B cell (primary cell): ENCODE results near the gene CLEC1B. TPM values are rescaled to one million over a fixed set of nuclear protein-coding genes. Genes with fewer than 3 reads are reported as not detected.

Source experiments
- ATAC-seq: fragments of 200-7000 bp; cut with Tn5 transposase; one replicate; pipeline ENCODE4 v1.10.0; 2021; ENCODE audit warnings: low read depth, mild to moderate bottlenecking, moderate number of reproducible peaks, moderate library complexity
- CTCF ChIA-PET: fragments of 350-600 bp; sonication (Branson Sonifier 250); formaldehyde crosslinking; loops from one replicate; lab custom pipeline; 2021; ENCODE audit warnings: antibody characterized with exemption, inconsistent platforms; lab: Charles Lee
- POLR2A ChIA-PET: fragments of 350-600 bp; sonication (Branson Sonifier 250); formaldehyde crosslinking; loops from one replicate; lab custom pipeline; 2021; ENCODE audit warnings: antibody characterized with exemption; lab: Charles Lee
- DNase-seq: peaks from one replicate; pipeline ENCODE4 v3.0.0; 2013
- H2AFZ ChIP-seq: 2 replicates; pipeline ENCODE4 v1.6.1; 2012; ENCODE audit warnings: mild to moderate bottlenecking, low read depth, low read length; ENCODE audit not compliant: insufficient read depth, poor library complexity, severe bottlenecking
- H3K27ac ChIP-seq, 2 donors: 1 replicate in 1 of 2; 2 replicates in 1 of 2; pipeline ENCODE4 v1.5.1; 2012 to 2013; ENCODE audit warnings: low read length in 2 of 2, mild to moderate bottlenecking in 2 of 2, moderate library complexity in 1 of 2
- H3K27me3 ChIP-seq, 4 experiments: fragments of 200-600 bp in 1 of 4; sonication (generic) in 1 of 4; replicated peaks in 1 of 4; 1 replicate in 2 of 4; 2 replicates in 2 of 4; pipeline versions ENCODE4 v1.6.1 to v1.7.0; 2013 to 2016; ENCODE audit warnings: low read length in 3 of 4, mild to moderate bottlenecking in 2 of 4, mixed read lengths in 1 of 4, moderate library complexity in 1 of 4; ENCODE audit not compliant: insufficient read depth in 4 of 4, control insufficient read depth in 3 of 4; ENCODE audit errors: control extremely low read depth in 1 of 4
- H3K36me3 ChIP-seq, 2 experiments: replicated peaks in 1 of 2; 1 replicate in 1 of 2; 2 replicates in 1 of 2; pipeline versions ENCODE4 v1.6.1 to v1.7.1; 2013; ENCODE audit warnings: low read length in 1 of 2; ENCODE audit not compliant: insufficient read depth in 2 of 2, control insufficient read depth in 1 of 2; ENCODE audit errors: control extremely low read depth in 1 of 2, extremely low read depth in 1 of 2
- H3K4me1 ChIP-seq, 2 donors: fragments of 200-600 bp in 1 of 2; sonication (generic) in 1 of 2; 1 replicate in 1 of 2; 2 replicates in 1 of 2; pipeline versions ENCODE4 v1.5.1 to v1.6.1; 2013 to 2017; ENCODE audit warnings: low read length in 2 of 2; ENCODE audit not compliant: control insufficient read depth in 2 of 2, insufficient read depth in 2 of 2
- H3K4me2 ChIP-seq: replicated peaks from 2 replicates; pipeline ENCODE3; 2012; ENCODE audit warnings: mild to moderate bottlenecking, low read depth, low read length; ENCODE audit not compliant: poor library complexity, severe bottlenecking
- H3K4me3 ChIP-seq, 5 experiments: fragments of 200-600 bp in 1 of 5; sonication (generic) in 1 of 5; 1 replicate in 3 of 5; 2 replicates in 2 of 5; pipeline versions ENCODE4 v1.5.1 to v1.7.0; 2011 to 2016; ENCODE audit warnings: low read length in 4 of 5, mild to moderate bottlenecking in 4 of 5, low read depth in 2 of 5, control low read depth in 1 of 5, moderate library complexity in 1 of 5; ENCODE audit not compliant: insufficient read depth in 1 of 5; ENCODE audit errors: control extremely low read depth in 1 of 5, extremely low read depth in 1 of 5
- H3K79me2 ChIP-seq: fragments of 200-600 bp; sonication (generic); one replicate; pipeline ENCODE4 v1.6.0; 2016; ENCODE audit warnings: low read length; ENCODE audit not compliant: control insufficient read depth, insufficient read depth
- H3K9ac ChIP-seq: fragments of 200-600 bp; sonication (generic); 2 replicates; pipeline ENCODE4 v1.6.1; 2017; ENCODE audit warnings: mild to moderate bottlenecking, low read length, moderate library complexity
- H3K9me3 ChIP-seq, 3 donors: one replicate each; pipeline versions ENCODE4 v1.6.1 to v1.7.1; 2013; ENCODE audit warnings: low read length in 2 of 3; ENCODE audit not compliant: control insufficient read depth in 2 of 3, insufficient read depth in 1 of 3; ENCODE audit errors: control extremely low read depth in 1 of 3
- H4K20me1 ChIP-seq: 2 replicates; pipeline ENCODE4 v1.6.0; 2012; ENCODE audit warnings: mild to moderate bottlenecking, low read length; ENCODE audit not compliant: insufficient read depth, control insufficient read depth, poor library complexity, severe bottlenecking
- H3K27ac Mint-ChIP-seq: one replicate; pipeline ENCODE4 v1.8.0; 2021; ENCODE audit warnings: mixed read lengths
- H3K27me3 Mint-ChIP-seq: one replicate; pipeline ENCODE4 v1.8.0; 2021; ENCODE audit warnings: mixed read lengths
- H3K4me1 Mint-ChIP-seq: one replicate; pipeline ENCODE4 v1.8.0; 2021; ENCODE audit warnings: mixed read lengths
- H3K4me3 Mint-ChIP-seq: one replicate; pipeline ENCODE4 v1.8.0; 2021; ENCODE audit warnings: mixed read lengths
- H3K9me3 Mint-ChIP-seq: one replicate; pipeline ENCODE4 v1.8.0; 2022; ENCODE audit warnings: mixed read lengths; ENCODE audit not compliant: insufficient read depth
- EZH2 ChIP-seq: IDR thresholded peaks from 2 replicates; pipeline ENCODE4 v1.6.1; 2012; ENCODE audit warnings: borderline replicate concordance, low read depth, mild to moderate bottlenecking, moderate library complexity, low read length; ENCODE audit not compliant: insufficient read depth, poor library complexity, severe bottlenecking
- WGBS: methylation state at CpG from one replicate; pipeline ENCODE4 v1.1.5; 2013; ENCODE audit warnings: missing lambda C conversion rate; ENCODE audit not compliant: insufficient coverage; 5-methylcytosine and 5-hydroxymethylcytosine counted together
- intact Hi-C: fragments of 100-400 bp; cut with micrococcal nuclease; formaldehyde crosslinking; loops from one replicate; pipeline ENCODE4 v1.10.0; 2022
- polyA plus RNA-seq: library from polyadenylated mRNA; depleted of rRNA; stranded (reverse); fragments of >200 nt; gene quantifications from 2 replicates; pipeline ENCODE4 v1.2.3, GENCODE V29; 2012
- total RNA-seq, 2 donors: library from RNA; stranded (reverse); fragments of 120-200 nt in 1 of 2; gene quantifications; 1 replicate in 1 of 2; 2 replicates in 1 of 2; pipeline versions ENCODE4 v1.2.3 to v1.2.4, GENCODE V29; 2013 to 2022
- TF ChIP-seq, protein P1 (sequence below): fragments of 200-600 bp; IDR thresholded peaks from one replicate; pipeline ENCODE4 v1.8.0; 2022; ENCODE audit warnings: antibody characterized with exemption, mild to moderate bottlenecking

CLEC1B gene
- total and polyA plus RNA-seq, 2 donors (not counting 1 experiment from before 2014, with no cell fraction given) = not detected

DNA sequence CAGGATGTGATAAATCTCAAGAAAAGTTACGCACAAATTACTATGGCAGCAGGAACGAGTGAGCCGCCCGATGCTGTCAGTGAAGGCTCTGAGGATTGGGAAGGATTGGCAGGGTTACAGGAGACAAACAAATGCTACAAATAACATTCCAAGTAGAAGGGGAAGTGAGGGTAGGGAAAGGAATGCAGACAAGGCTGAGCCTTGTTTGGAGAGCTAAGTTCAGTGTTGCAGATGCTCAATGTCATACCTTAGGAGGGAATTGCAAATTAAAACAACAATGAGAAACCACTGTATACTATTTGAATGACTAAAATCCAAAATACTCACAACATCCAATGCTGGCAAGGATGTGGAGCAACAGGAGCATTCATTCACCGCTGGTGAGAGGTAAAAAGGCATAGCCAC, 32.9 kb upstream of the CLEC1B start:
- TF ChIP-seq EZH2 = no peak
- TF ChIP-seq, protein P1, sequence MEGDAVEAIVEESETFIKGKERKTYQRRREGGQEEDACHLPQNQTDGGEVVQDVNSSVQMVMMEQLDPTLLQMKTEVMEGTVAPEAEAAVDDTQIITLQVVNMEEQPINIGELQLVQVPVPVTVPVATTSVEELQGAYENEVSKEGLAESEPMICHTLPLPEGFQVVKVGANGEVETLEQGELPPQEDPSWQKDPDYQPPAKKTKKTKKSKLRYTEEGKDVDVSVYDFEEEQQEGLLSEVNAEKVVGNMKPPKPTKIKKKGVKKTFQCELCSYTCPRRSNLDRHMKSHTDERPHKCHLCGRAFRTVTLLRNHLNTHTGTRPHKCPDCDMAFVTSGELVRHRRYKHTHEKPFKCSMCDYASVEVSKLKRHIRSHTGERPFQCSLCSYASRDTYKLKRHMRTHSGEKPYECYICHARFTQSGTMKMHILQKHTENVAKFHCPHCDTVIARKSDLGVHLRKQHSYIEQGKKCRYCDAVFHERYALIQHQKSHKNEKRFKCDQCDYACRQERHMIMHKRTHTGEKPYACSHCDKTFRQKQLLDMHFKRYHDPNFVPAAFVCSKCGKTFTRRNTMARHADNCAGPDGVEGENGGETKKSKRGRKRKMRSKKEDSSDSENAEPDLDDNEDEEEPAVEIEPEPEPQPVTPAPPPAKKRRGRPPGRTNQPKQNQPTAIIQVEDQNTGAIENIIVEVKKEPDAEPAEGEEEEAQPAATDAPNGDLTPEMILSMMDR = no peak
- no peaks in the 10 kb centered on the region for H3K4me1 Mint-ChIP-seq
- H4K20me1 ChIP-seq = no peaks in the 10 kb centered on the region
- H3K4me2 ChIP-seq = no peak overlapping the region
- CTCF ChIA-PET = interaction anchor here (0.9 kb wide), 1 partner anchor 140 kb away, joined by 3 read pairs; the partner anchor contains the start of gene OLR1
- no peak overlapping the region for H3K27ac ChIP-seq
- 86% methylated on average over 4 of the region's 5 CpGs for WGBS
- H2AFZ ChIP-seq = no peak overlapping the region
- no peak overlapping the region for H3K4me3 ChIP-seq
- H3K36me3 ChIP-seq = no peaks in the 10 kb centered on the region
- no peak for ATAC-seq
- peaks cover 53% of the 10 kb centered on the region for H3K27me3 Mint-ChIP-seq
- no peaks in the 10 kb centered on the region for H3K9me3 ChIP-seq
- no peak overlapping the region for H3K9ac ChIP-seq
- DNase-seq = no peak
- intact Hi-C loops = loop anchor here (10.0 kb wide), 2 partner anchors 93 to 163 kb away; no protein-coding TSS in a partner anchor
- peaks cover 0 to 3% (median 0%) of the 10 kb centered on the region in 4 experiments for H3K27me3 ChIP-seq
- no peak overlapping the region for H3K27ac Mint-ChIP-seq
- H3K79me2 ChIP-seq = no peaks in the 10 kb centered on the region
- no peaks in the 10 kb centered on the region for H3K4me1 ChIP-seq
- no peak overlapping the region for H3K4me3 Mint-ChIP-seq
- no peaks in the 10 kb centered on the region for H3K9me3 Mint-ChIP-seq
- POLR2A ChIA-PET = no interaction called here

DNA sequence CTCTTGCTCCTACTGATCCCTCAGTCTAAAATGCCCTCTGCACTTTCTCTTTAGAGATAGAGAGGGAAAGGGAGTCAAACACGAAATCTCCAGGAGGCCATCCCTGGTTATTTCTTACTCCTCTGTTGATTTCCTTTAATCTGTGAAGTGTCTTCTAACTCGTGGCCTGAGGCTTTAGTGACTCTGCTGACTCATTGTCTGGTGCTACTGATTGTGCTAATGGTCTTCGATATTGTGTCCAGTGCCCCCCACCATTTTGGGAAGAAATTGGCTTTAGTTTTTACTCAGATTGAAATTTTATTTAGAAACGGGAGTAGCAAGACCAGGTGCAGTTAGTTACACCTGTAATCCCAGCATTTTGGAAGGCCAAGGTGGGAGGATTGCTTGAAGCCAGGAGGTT, 32.4 kb upstream of the CLEC1B start:
- CTCF ChIA-PET = interaction anchor here (0.9 kb wide), 1 partner anchor 141 kb away, joined by 3 read pairs; the partner anchor contains the start of gene OLR1
- no peak overlapping the region for H3K27ac Mint-ChIP-seq
- ATAC-seq = no peak
- no peaks in the 10 kb centered on the region for H3K4me1 Mint-ChIP-seq
- Histone ChIP-seq H3K4me3 (no peak overlapping the region), H3K4me1 (no peaks in the 10 kb centered on the region), H3K27ac (no peak overlapping the region), H3K9ac (no peak overlapping the region), H3K9me3 (no peaks in the 10 kb centered on the region), H3K4me2 (no peak overlapping the region), H4K20me1 (no peaks in the 10 kb centered on the region), H3K27me3 (peaks cover 0 to 3% (median 0%) of the 10 kb centered on the region in 4 experiments), H3K36me3 (no peaks in the 10 kb centered on the region), H3K79me2 (no peaks in the 10 kb centered on the region), H2AFZ (no peak overlapping the region)
- POLR2A ChIA-PET = no interaction called here
- intact Hi-C loops = loop anchor here (10.0 kb wide), 2 partner anchors 93 to 163 kb away; no protein-coding TSS in a partner anchor
- 33% methylated on average over 2 of the region's 4 CpGs for WGBS
- peaks cover 50% of the 10 kb centered on the region for H3K27me3 Mint-ChIP-seq
- H3K4me3 Mint-ChIP-seq = no peak overlapping the region
- DNase-seq = no peak
- no peak for TF ChIP-seq EZH2
- TF ChIP-seq, protein P1 = no peak
- H3K9me3 Mint-ChIP-seq = peaks cover under 1% of the 10 kb centered on the region
